ENCODE results near the gene SYT14. TPM values are rescaled to one million over a fixed set of nuclear protein-coding genes. Genes with fewer than 3 reads are reported as not detected.

SYT14 gene
- total and polyA plus RNA-seq, 5 donors from 2014 or later: not detected

- H3K9me3 Mint-ChIP-seq: peaks cover 0 to 3% (median 0%) of the 10 kb centered on the region in 7 donors
- ATAC-seq (ENCODE audit: low read depth in 2 of 2): no peak
- H3K9me3 ChIP-seq (ENCODE audit: control insufficient read depth in 2 of 2, low read length in 2 of 2): no peaks in the 10 kb centered on the region
- H3K4me3 Mint-ChIP-seq: no peak overlapping the region
- H3K4me1 ChIP-seq (ENCODE audit: control insufficient read depth, insufficient read depth, low read length, poor library complexity, severe bottlenecking): no peaks in the 10 kb centered on the region
- H3K36me3 Mint-ChIP-seq: no peaks in the 10 kb centered on the region
- H3K27ac Mint-ChIP-seq: no peak overlapping the region
- DNase-seq: no peak
- H3K4me3 ChIP-seq (ENCODE audit: low read depth, low read length): no peak overlapping the region
- H3K27me3 Mint-ChIP-seq: no peaks in the 10 kb centered on the region
- H3K36me3 ChIP-seq (ENCODE audit: control insufficient read depth, insufficient read depth, low read length): no peaks in the 10 kb centered on the region
- no peak overlapping the region for H3K27ac ChIP-seq (ENCODE audit: insufficient read depth, low read length, poor library complexity, severe bottlenecking)
- no peaks in the 10 kb centered on the region for H3K27me3 ChIP-seq (ENCODE audit: control insufficient read depth, insufficient read depth, low read length)
- H3K4me1 Mint-ChIP-seq: no peaks in the 10 kb centered on the region
Observed at GRCh38 chr1:210070531-210070930, 132.5 kb downstream of the SYT14 start.

GRCh38 chr1:210072129-210072528 is 134.1 kb downstream of the SYT14 start:
- Histone ChIP-seq H3K36me3 (ENCODE audit: control insufficient read depth, insufficient read depth, low read length) (no peaks in the 10 kb centered on the region), H3K27me3 (ENCODE audit: control insufficient read depth, insufficient read depth, low read length) (no peaks in the 10 kb centered on the region), H3K27ac (ENCODE audit: insufficient read depth, low read length, poor library complexity, severe bottlenecking) (no peak overlapping the region), H3K4me1 (ENCODE audit: control insufficient read depth, insufficient read depth, low read length, poor library complexity, severe bottlenecking) (no peaks in the 10 kb centered on the region), H3K9me3 (ENCODE audit: control insufficient read depth in 2 of 2, low read length in 2 of 2) (no peaks in the 10 kb centered on the region), H3K4me3 (ENCODE audit: low read depth, low read length) (no peak overlapping the region)
- ATAC-seq (ENCODE audit: low read depth in 2 of 2): no peak
- no peaks in the 10 kb centered on the region for H3K4me1 Mint-ChIP-seq
- H3K9me3 Mint-ChIP-seq: peaks cover 0 to 3% (median 1%) of the 10 kb centered on the region in 7 donors
- no peak overlapping the region for H3K27ac Mint-ChIP-seq
- H3K27me3 Mint-ChIP-seq: no peaks in the 10 kb centered on the region
- H3K36me3 Mint-ChIP-seq: no peaks in the 10 kb centered on the region
- no peak overlapping the region for H3K4me3 Mint-ChIP-seq
- no peak for DNase-seq

GRCh38 chr1:210072896-210073504 is 135.0 kb downstream of the SYT14 start:
- no peak overlapping the region for H3K27ac Mint-ChIP-seq
- no peaks in the 10 kb centered on the region for H3K36me3 Mint-ChIP-seq
- Histone ChIP-seq H3K9me3 (ENCODE audit: control insufficient read depth in 2 of 2, low read length in 2 of 2) (no peaks in the 10 kb centered on the region), H3K27me3 (ENCODE audit: control insufficient read depth, insufficient read depth, low read length) (no peaks in the 10 kb centered on the region), H3K4me3 (ENCODE audit: low read depth, low read length) (no peak overlapping the region), H3K4me1 (ENCODE audit: control insufficient read depth, insufficient read depth, low read length, poor library complexity, severe bottlenecking) (no peaks in the 10 kb centered on the region), H3K36me3 (ENCODE audit: control insufficient read depth, insufficient read depth, low read length) (no peaks in the 10 kb centered on the region), H3K27ac (ENCODE audit: insufficient read depth, low read length, poor library complexity, severe bottlenecking) (no peak overlapping the region)
- H3K4me3 Mint-ChIP-seq: no peak overlapping the region
- peaks cover 0 to 3% (median 1%) of the 10 kb centered on the region in 7 donors for H3K9me3 Mint-ChIP-seq
- no peak for DNase-seq
- H3K4me1 Mint-ChIP-seq: no peaks in the 10 kb centered on the region
- no peak for ATAC-seq (ENCODE audit: low read depth in 2 of 2)
- H3K27me3 Mint-ChIP-seq: no peaks in the 10 kb centered on the region

GRCh38 chr1:210074904-210075303 is 136.9 kb downstream of the SYT14 start:
- no peak for ATAC-seq (ENCODE audit: low read depth in 2 of 2)
- no peaks in the 10 kb centered on the region for H3K9me3 ChIP-seq (ENCODE audit: control insufficient read depth in 2 of 2, low read length in 2 of 2)
- Mint-ChIP-seq H3K36me3 (no peaks in the 10 kb centered on the region), H3K4me3 (no peak overlapping the region), H3K4me1 (no peaks in the 10 kb centered on the region), H3K9me3 (peaks cover 0 to 2% (median 0%) of the 10 kb centered on the region in 7 donors), H3K27ac (no peak overlapping the region), H3K27me3 (no peaks in the 10 kb centered on the region)
- no peaks in the 10 kb centered on the region for H3K27me3 ChIP-seq (ENCODE audit: control insufficient read depth, insufficient read depth, low read length)
- no peak overlapping the region for H3K4me3 ChIP-seq (ENCODE audit: low read depth, low read length)
- H3K36me3 ChIP-seq (ENCODE audit: control insufficient read depth, insufficient read depth, low read length): no peaks in the 10 kb centered on the region
- no peaks in the 10 kb centered on the region for H3K4me1 ChIP-seq (ENCODE audit: control insufficient read depth, insufficient read depth, low read length, poor library complexity, severe bottlenecking)
- H3K27ac ChIP-seq (ENCODE audit: insufficient read depth, low read length, poor library complexity, severe bottlenecking): no peak overlapping the region
- no peak for DNase-seq

- H3K27ac ChIP-seq (ENCODE audit: insufficient read depth, low read length, poor library complexity, severe bottlenecking): no peak overlapping the region
- H3K4me3 ChIP-seq (ENCODE audit: low read depth, low read length): no peak overlapping the region
- H3K27me3 ChIP-seq (ENCODE audit: control insufficient read depth, insufficient read depth, low read length): no peaks in the 10 kb centered on the region
- Mint-ChIP-seq H3K36me3 (no peaks in the 10 kb centered on the region), H3K9me3 (peaks cover 0 to 4% (median 0%) of the 10 kb centered on the region in 7 donors), H3K27ac (no peak overlapping the region), H3K27me3 (no peaks in the 10 kb centered on the region), H3K4me3 (no peak overlapping the region), H3K4me1 (no peaks in the 10 kb centered on the region)
- H3K4me1 ChIP-seq (ENCODE audit: control insufficient read depth, insufficient read depth, low read length, poor library complexity, severe bottlenecking): no peaks in the 10 kb centered on the region
- no peak for ATAC-seq (ENCODE audit: low read depth in 2 of 2)
- H3K9me3 ChIP-seq (ENCODE audit: control insufficient read depth in 2 of 2, low read length in 2 of 2): no peaks in the 10 kb centered on the region
- H3K36me3 ChIP-seq (ENCODE audit: control insufficient read depth, insufficient read depth, low read length): no peaks in the 10 kb centered on the region
- DNase-seq: no peak
Observed at GRCh38 chr1:210076620-210077019, 138.6 kb downstream of the SYT14 start.

- Histone ChIP-seq H3K4me1 (ENCODE audit: control insufficient read depth, insufficient read depth, low read length, poor library complexity, severe bottlenecking) (no peaks in the 10 kb centered on the region), H3K27me3 (ENCODE audit: control insufficient read depth, insufficient read depth, low read length) (no peaks in the 10 kb centered on the region), H3K36me3 (ENCODE audit: control insufficient read depth, insufficient read depth, low read length) (no peaks in the 10 kb centered on the region), H3K27ac (ENCODE audit: insufficient read depth, low read length, poor library complexity, severe bottlenecking) (no peak overlapping the region), H3K9me3 (ENCODE audit: control insufficient read depth in 2 of 2, low read length in 2 of 2) (no peaks in the 10 kb centered on the region), H3K4me3 (ENCODE audit: low read depth, low read length) (no peak overlapping the region)
- Mint-ChIP-seq H3K27me3 (no peaks in the 10 kb centered on the region), H3K27ac (no peak overlapping the region), H3K36me3 (no peaks in the 10 kb centered on the region), H3K4me3 (no peak overlapping the region), H3K4me1 (no peaks in the 10 kb centered on the region), H3K9me3 (peaks cover 0 to 3% (median 0%) of the 10 kb centered on the region in 7 donors)
- ATAC-seq (ENCODE audit: low read depth in 2 of 2) (no peak), DNase-seq (no peak)
Observed at GRCh38 chr1:210081494-210081893, 143.5 kb downstream of the SYT14 start.

- no peaks in the 10 kb centered on the region for H3K4me1 ChIP-seq (ENCODE audit: control insufficient read depth, insufficient read depth, low read length, poor library complexity, severe bottlenecking)
- Mint-ChIP-seq H3K27me3 (no peaks in the 10 kb centered on the region), H3K27ac (no peak overlapping the region), H3K4me3 (no peak overlapping the region), H3K9me3 (peaks cover 0 to 3% (median 0%) of the 10 kb centered on the region in 7 donors), H3K4me1 (no peaks in the 10 kb centered on the region), H3K36me3 (no peaks in the 10 kb centered on the region)
- no peak overlapping the region for H3K4me3 ChIP-seq (ENCODE audit: low read depth, low read length)
- H3K27me3 ChIP-seq (ENCODE audit: control insufficient read depth, insufficient read depth, low read length): no peaks in the 10 kb centered on the region
- no peak overlapping the region for H3K27ac ChIP-seq (ENCODE audit: insufficient read depth, low read length, poor library complexity, severe bottlenecking)
- H3K36me3 ChIP-seq (ENCODE audit: control insufficient read depth, insufficient read depth, low read length): no peaks in the 10 kb centered on the region
- DNase-seq (no peak), ATAC-seq (ENCODE audit: low read depth in 2 of 2) (no peak)
- peaks cover 0 to 3% of the 10 kb centered on the region in 2 experiments for H3K9me3 ChIP-seq (ENCODE audit: control insufficient read depth in 2 of 2, low read length in 2 of 2)
Observed at GRCh38 chr1:210085359-210085758, 147.3 kb downstream of the SYT14 start.

- peaks cover 0 to 3% of the 10 kb centered on the region in 2 experiments for H3K9me3 ChIP-seq (ENCODE audit: control insufficient read depth in 2 of 2, low read length in 2 of 2)
Observed at GRCh38 chr1:210087058-210087457, 149.0 kb downstream of the SYT14 start.

More at GRCh38 chr1:210087058-210087457, 149.0 kb downstream of the SYT14 start:
- no peaks in the 10 kb centered on the region for H3K36me3 ChIP-seq (ENCODE audit: control insufficient read depth, insufficient read depth, low read length)
- no peak overlapping the region for H3K4me3 Mint-ChIP-seq
- H3K9me3 Mint-ChIP-seq: peaks cover 0 to 3% (median 0%) of the 10 kb centered on the region in 7 donors
- DNase-seq: no peak
- H3K4me3 ChIP-seq (ENCODE audit: low read depth, low read length): no peak overlapping the region
- ATAC-seq (ENCODE audit: low read depth in 2 of 2): no peak
- no peak overlapping the region for H3K27ac Mint-ChIP-seq
- no peaks in the 10 kb centered on the region for H3K27me3 Mint-ChIP-seq
- no peaks in the 10 kb centered on the region for H3K4me1 ChIP-seq (ENCODE audit: control insufficient read depth, insufficient read depth, low read length, poor library complexity, severe bottlenecking)
- H3K27ac ChIP-seq (ENCODE audit: insufficient read depth, low read length, poor library complexity, severe bottlenecking): no peak overlapping the region
- H3K27me3 ChIP-seq (ENCODE audit: control insufficient read depth, insufficient read depth, low read length): no peaks in the 10 kb centered on the region
- no peaks in the 10 kb centered on the region for H3K36me3 Mint-ChIP-seq
- no peaks in the 10 kb centered on the region for H3K4me1 Mint-ChIP-seq
